HepG2 (cell line): ENCODE results near the gene LPO. TPM values are rescaled to one million over a fixed set of nuclear protein-coding genes. Genes with fewer than 3 reads are reported as not detected.

Experiments
- ATAC-seq: fragments of 200-7000 bp; cut with Tn5 transposase; 3 replicates; pipeline ENCODE4 v1.9.1; 2020; ENCODE audit warnings: mild to moderate bottlenecking, moderate library complexity
- BruUV-seq: library from RNA; stranded (reverse); fragments of 400-500 nt; replicated peaks from 2 replicates; lab custom pipeline; 2021; lab: Mats Ljungman, UMichigan
- CTCF ChIA-PET: fragments of 300-600 bp; formaldehyde crosslinking; extraction: SDS; loops from one replicate; lab custom pipeline; 2021; ENCODE audit warnings: low total read pairs, inconsistent platforms, low intra/inter-chr PET ratio; lab: Yijun Ruan, JAX
- POLR2A ChIA-PET: fragments of 350-600 bp; sonication (Branson Sonifier 250); formaldehyde crosslinking; loops from one replicate; lab custom pipeline; 2020; ENCODE audit warnings: antibody characterized with exemption, inconsistent platforms; lab: Yijun Ruan, JAX
- DNase-seq: peaks from one replicate; pipeline ENCODE4 v3.0.0-alpha.2; 2015; ENCODE audit warnings: low spot score
- FAIRE-seq: peaks from 3 replicates; lab custom pipeline; 2011; peaks lifted over from hg19 to GRCh38; lab: Jason Lieb, UNC
- H2AFZ ChIP-seq: one replicate; pipeline ENCODE4 v1.6.1; 2011; ENCODE audit warnings: low read length, inconsistent platforms
- H3K27ac ChIP-seq: fragments of 300-600 bp; 3 replicates; pipeline ENCODE4 v1.8.0; 2011; ENCODE audit warnings: mixed run types, mild to moderate bottlenecking, mixed read lengths, low read length, inconsistent platforms; ENCODE audit not compliant: insufficient read depth; ENCODE audit errors: extremely low read length
- H3K27me3 ChIP-seq, 2 experiments: fragments of 200-600 bp in 1 of 2; 2 replicates in 1 of 2; 3 replicates in 1 of 2; pipeline versions ENCODE4 v1.6.0 to v1.8.0; 2011; ENCODE audit warnings: low read length in 2 of 2, mild to moderate bottlenecking in 2 of 2, moderate library complexity in 2 of 2, inconsistent platforms in 1 of 2; ENCODE audit not compliant: insufficient read depth in 2 of 2, control insufficient read depth in 1 of 2
- H3K36me3 ChIP-seq, 2 experiments: fragments of 200-600 bp in 1 of 2; replicated peaks in 1 of 2; 2 replicates in 1 of 2; 3 replicates in 1 of 2; pipeline versions ENCODE4 v1.5.1 to v1.8.0; 2011; ENCODE audit warnings: low read length in 2 of 2, inconsistent platforms in 1 of 2; ENCODE audit not compliant: insufficient read depth in 2 of 2, control insufficient read depth in 1 of 2
- H3K4me1 ChIP-seq: 2 replicates; pipeline ENCODE4 v1.5.1; 2012; ENCODE audit warnings: low read length, inconsistent platforms; ENCODE audit not compliant: insufficient read depth
- H3K4me2 ChIP-seq: 2 replicates; pipeline ENCODE4 v1.6.0; 2011; ENCODE audit warnings: low read depth, low read length, inconsistent platforms
- H3K4me3 ChIP-seq, 3 experiments: fragments of 200-600 bp in 1 of 3; sonication (generic), shearing (Covaris generic) in 1 of 3; replicated peaks in 1 of 3; 2 replicates each; pipeline ENCODE4 v1.5.1; 2011 to 2016; ENCODE audit warnings: low read length in 3 of 3, inconsistent platforms in 2 of 3, low read depth in 2 of 3, mild to moderate bottlenecking in 2 of 3, control low read depth in 1 of 3, mixed read lengths in 1 of 3; ENCODE audit not compliant: insufficient read depth in 1 of 3
- H3K79me2 ChIP-seq: one replicate; pipeline ENCODE4 v1.6.1; 2011; ENCODE audit warnings: low read length, inconsistent platforms; ENCODE audit not compliant: insufficient read depth
- H3K9ac ChIP-seq: 2 replicates; pipeline ENCODE4 v1.6.0; 2011; ENCODE audit warnings: mild to moderate bottlenecking, low read depth, low read length, inconsistent platforms; ENCODE audit not compliant: insufficient read depth
- H3K9me3 ChIP-seq: 2 replicates; pipeline ENCODE4 v1.5.1; 2012; ENCODE audit warnings: mild to moderate bottlenecking, low read length
- H4K20me1 ChIP-seq: 2 replicates; pipeline ENCODE4 v1.6.0; 2011; ENCODE audit warnings: inconsistent platforms, mild to moderate bottlenecking, low read length, moderate library complexity; ENCODE audit not compliant: insufficient read depth
- AGO2 ChIP-seq: fragments of 200-400 bp; formaldehyde crosslinking; optimal IDR thresholded peaks from 2 replicates; pipeline ENCODE3; 2017; ENCODE audit warnings: mild to moderate bottlenecking, low read depth, low read length, moderate library complexity
- HNRNPK ChIP-seq: fragments of 200-400 bp; formaldehyde crosslinking; IDR thresholded peaks from 2 replicates; pipeline ENCODE4 v1.6.1; 2018; ENCODE audit warnings: low read length, low read depth, moderate library complexity, mild to moderate bottlenecking; ENCODE audit not compliant: poor library complexity, severe bottlenecking
- KDM1A ChIP-seq: IDR thresholded peaks from 2 replicates; pipeline ENCODE4 v1.6.1; 2016; ENCODE audit warnings: missing compliant biosample characterization
- TMF1 ChIP-seq: sonication (generic); formaldehyde crosslinking; IDR thresholded peaks from 2 replicates; pipeline ENCODE4 v1.8.1; 2022; ENCODE audit warnings: low read depth, missing genetic modification reagents
- ZNF124 ChIP-seq: sonication (generic); formaldehyde crosslinking; IDR thresholded peaks from 2 replicates; pipeline ENCODE4 v1.4.0; 2020; ENCODE audit warnings: missing genetic modification reagents
- ZNF446 ChIP-seq: sonication (generic); formaldehyde crosslinking; IDR thresholded peaks from 2 replicates; pipeline ENCODE4 v1.5.0; 2020; ENCODE audit warnings: mild to moderate bottlenecking, missing genetic modification reagents
- ZSCAN21 ChIP-seq: sonication (generic); formaldehyde crosslinking; IDR thresholded peaks from 2 replicates; pipeline ENCODE4 v1.8.0; 2022; ENCODE audit warnings: mild to moderate bottlenecking, missing genetic modification reagents, moderate library complexity, borderline replicate concordance
- WGBS: methylation state at CpG from one replicate; pipeline ENCODE4 v1.1.6; 2017; ENCODE audit warnings: low lambda C conversion rate; 5-methylcytosine and 5-hydroxymethylcytosine counted together
- in situ Hi-C: cut with HindIII; loops from 2 replicates; pipeline ENCODE4 v1.10.0; 2017; ENCODE audit warnings: low pct_unique_long_range_greater_than_20kb; ENCODE audit not compliant: extremely low pct_ligation_motif_present
- intact Hi-C: fragments of 100-400 bp; cut with micrococcal nuclease; formaldehyde crosslinking; loops from one replicate; pipeline ENCODE4 v1.10.0; 2022; ENCODE audit not compliant: unreplicated experiment
- polyA plus RNA-seq, 8 experiments: library from polyadenylated mRNA; depleted of rRNA in 3 of 8; stranded (reverse) in 7 of 8; unstranded in 1 of 8; fragments of >200 nt; fragmentation: Illumina TruSeq in 4 of 8; extraction: Trizol in 4 of 8; gene quantifications; 2 replicates each; pipeline versions ENCODE4 v1.2.1 to v1.2.3, GENCODE V29; 2011 to 2016; ENCODE audit warnings: low read depth in 4 of 8, missing spikeins in 1 of 8, mixed read lengths in 1 of 8; ENCODE audit not compliant: insufficient read depth in 1 of 8
- total RNA-seq, 5 experiments: library from RNA; depleted of rRNA; stranded (reverse); fragments of >200 nt; fragmentation: Illumina TruSeq; extraction: Trizol; gene quantifications; 2 replicates each; pipeline ENCODE4 v1.2.3, GENCODE V29; 2016; ENCODE audit warnings: low read depth in 1 of 5
- TF ChIP-seq, protein P1 (sequence below): sonication (generic); formaldehyde crosslinking; IDR thresholded peaks from 2 replicates; pipeline ENCODE4; 2020; ENCODE audit warnings: missing genetic modification reagents, mild to moderate bottlenecking, borderline replicate concordance
- TF ChIP-seq, protein P2 (sequence below): sonication (generic); formaldehyde crosslinking; IDR thresholded peaks from 2 replicates; pipeline ENCODE4 v1.8.1; 2023; ENCODE audit warnings: mild to moderate bottlenecking, missing genetic modification reagents
- TF ChIP-seq, protein P3 (sequence below): sonication (generic); formaldehyde crosslinking; IDR thresholded peaks from 2 replicates; pipeline ENCODE4 v1.4.0; 2020; ENCODE audit warnings: missing genetic modification reagents

Gene LPO
- total and polyA plus RNA-seq, 2 of the 13 experiments (the other 11 are each of a cell fraction or from before 2014, with no cell fraction given), result not detected

DNA sequence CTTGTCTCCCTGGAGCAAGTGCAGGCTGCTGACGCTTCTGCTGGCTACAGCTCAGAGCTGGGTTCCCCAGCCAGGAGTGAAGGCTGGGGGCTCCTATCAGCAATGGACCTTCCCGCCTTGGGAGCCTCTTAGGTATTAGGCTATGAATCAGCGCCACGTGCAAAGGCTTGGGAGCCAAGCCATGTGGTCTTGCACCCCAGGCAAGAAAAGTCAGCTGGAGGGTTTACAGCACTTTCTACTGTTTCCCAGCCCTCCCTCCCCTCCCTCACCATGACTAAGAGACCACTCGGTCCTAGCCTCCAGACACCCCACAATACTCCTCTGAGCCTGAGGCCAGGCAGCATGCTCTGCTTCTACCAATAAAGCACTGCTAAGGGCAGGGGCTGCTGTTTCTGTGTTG, 33.6 kb upstream of the LPO start (continued):
- TF ChIP-seq HNRNPK, result no peak
- TF ChIP-seq, protein P1, sequence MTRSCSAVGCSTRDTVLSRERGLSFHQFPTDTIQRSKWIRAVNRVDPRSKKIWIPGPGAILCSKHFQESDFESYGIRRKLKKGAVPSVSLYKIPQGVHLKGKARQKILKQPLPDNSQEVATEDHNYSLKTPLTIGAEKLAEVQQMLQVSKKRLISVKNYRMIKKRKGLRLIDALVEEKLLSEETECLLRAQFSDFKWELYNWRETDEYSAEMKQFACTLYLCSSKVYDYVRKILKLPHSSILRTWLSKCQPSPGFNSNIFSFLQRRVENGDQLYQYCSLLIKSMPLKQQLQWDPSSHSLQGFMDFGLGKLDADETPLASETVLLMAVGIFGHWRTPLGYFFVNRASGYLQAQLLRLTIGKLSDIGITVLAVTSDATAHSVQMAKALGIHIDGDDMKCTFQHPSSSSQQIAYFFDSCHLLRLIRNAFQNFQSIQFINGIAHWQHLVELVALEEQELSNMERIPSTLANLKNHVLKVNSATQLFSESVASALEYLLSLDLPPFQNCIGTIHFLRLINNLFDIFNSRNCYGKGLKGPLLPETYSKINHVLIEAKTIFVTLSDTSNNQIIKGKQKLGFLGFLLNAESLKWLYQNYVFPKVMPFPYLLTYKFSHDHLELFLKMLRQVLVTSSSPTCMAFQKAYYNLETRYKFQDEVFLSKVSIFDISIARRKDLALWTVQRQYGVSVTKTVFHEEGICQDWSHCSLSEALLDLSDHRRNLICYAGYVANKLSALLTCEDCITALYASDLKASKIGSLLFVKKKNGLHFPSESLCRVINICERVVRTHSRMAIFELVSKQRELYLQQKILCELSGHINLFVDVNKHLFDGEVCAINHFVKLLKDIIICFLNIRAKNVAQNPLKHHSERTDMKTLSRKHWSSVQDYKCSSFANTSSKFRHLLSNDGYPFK (CRISPR knock-in tag), result no peak
- TF ChIP-seq, protein P2, sequence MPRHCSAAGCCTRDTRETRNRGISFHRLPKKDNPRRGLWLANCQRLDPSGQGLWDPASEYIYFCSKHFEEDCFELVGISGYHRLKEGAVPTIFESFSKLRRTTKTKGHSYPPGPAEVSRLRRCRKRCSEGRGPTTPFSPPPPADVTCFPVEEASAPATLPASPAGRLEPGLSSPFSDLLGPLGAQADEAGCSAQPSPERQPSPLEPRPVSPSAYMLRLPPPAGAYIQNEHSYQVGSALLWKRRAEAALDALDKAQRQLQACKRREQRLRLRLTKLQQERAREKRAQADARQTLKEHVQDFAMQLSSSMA (CRISPR knock-in tag), result no peak
- no peak for TF ChIP-seq ZNF446 (CRISPR knock-in tag)

DNA sequence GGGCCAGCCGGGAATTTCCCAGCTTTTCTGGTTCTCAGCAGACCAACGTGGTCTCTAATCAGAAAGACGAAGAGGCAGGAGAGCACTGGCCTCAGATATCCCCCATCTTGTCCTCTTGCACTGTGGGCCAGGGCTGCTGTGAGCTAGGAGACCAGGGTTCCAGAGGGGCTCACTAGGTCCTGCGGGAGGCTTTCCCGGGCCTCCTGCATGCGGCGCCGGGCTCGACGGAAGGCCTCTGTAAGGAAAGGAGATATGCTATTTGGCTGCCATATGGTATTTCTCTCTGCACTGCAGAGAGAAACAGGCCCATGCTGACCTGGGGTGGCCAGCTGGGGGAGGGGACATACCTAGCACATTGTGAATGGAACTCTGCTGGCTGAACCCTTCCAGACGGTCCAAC, 32.4 kb upstream of the LPO start:
- BruUV-seq, result no TSS peak
- Histone ChIP-seq H3K4me3 (no peak overlapping the region), H3K79me2 (no peaks in the 10 kb centered on the region), H4K20me1 (no peaks in the 10 kb centered on the region), H3K27me3 (no peaks in the 10 kb centered on the region), H3K9me3 (no peaks in the 10 kb centered on the region), H2AFZ (no peak overlapping the region), H3K4me1 (peaks cover 10% of the 10 kb centered on the region; the same call in 1 of the 2 replicates), H3K4me2 (no peak overlapping the region), H3K27ac (no peak overlapping the region), H3K36me3 (peaks cover 10 to 31% of the 10 kb centered on the region in 2 experiments), H3K9ac (no peak overlapping the region)
- intact Hi-C loops, result no loop called here
- POLR2A ChIA-PET, result no interaction called here
- ATAC-seq (no peak), DNase-seq (no peak), FAIRE-seq (no peak)
- in situ Hi-C loops, result no loop called here
- CTCF ChIA-PET, result no interaction called here
- 97% methylated on average over 5 of the region's 11 CpGs for WGBS
- TF ChIP-seq ZNF124 (CRISPR knock-in tag), result no peak
- no peak for TF ChIP-seq AGO2
- no peak for TF ChIP-seq ZSCAN21 (CRISPR knock-in tag)
- TF ChIP-seq, protein P3, sequence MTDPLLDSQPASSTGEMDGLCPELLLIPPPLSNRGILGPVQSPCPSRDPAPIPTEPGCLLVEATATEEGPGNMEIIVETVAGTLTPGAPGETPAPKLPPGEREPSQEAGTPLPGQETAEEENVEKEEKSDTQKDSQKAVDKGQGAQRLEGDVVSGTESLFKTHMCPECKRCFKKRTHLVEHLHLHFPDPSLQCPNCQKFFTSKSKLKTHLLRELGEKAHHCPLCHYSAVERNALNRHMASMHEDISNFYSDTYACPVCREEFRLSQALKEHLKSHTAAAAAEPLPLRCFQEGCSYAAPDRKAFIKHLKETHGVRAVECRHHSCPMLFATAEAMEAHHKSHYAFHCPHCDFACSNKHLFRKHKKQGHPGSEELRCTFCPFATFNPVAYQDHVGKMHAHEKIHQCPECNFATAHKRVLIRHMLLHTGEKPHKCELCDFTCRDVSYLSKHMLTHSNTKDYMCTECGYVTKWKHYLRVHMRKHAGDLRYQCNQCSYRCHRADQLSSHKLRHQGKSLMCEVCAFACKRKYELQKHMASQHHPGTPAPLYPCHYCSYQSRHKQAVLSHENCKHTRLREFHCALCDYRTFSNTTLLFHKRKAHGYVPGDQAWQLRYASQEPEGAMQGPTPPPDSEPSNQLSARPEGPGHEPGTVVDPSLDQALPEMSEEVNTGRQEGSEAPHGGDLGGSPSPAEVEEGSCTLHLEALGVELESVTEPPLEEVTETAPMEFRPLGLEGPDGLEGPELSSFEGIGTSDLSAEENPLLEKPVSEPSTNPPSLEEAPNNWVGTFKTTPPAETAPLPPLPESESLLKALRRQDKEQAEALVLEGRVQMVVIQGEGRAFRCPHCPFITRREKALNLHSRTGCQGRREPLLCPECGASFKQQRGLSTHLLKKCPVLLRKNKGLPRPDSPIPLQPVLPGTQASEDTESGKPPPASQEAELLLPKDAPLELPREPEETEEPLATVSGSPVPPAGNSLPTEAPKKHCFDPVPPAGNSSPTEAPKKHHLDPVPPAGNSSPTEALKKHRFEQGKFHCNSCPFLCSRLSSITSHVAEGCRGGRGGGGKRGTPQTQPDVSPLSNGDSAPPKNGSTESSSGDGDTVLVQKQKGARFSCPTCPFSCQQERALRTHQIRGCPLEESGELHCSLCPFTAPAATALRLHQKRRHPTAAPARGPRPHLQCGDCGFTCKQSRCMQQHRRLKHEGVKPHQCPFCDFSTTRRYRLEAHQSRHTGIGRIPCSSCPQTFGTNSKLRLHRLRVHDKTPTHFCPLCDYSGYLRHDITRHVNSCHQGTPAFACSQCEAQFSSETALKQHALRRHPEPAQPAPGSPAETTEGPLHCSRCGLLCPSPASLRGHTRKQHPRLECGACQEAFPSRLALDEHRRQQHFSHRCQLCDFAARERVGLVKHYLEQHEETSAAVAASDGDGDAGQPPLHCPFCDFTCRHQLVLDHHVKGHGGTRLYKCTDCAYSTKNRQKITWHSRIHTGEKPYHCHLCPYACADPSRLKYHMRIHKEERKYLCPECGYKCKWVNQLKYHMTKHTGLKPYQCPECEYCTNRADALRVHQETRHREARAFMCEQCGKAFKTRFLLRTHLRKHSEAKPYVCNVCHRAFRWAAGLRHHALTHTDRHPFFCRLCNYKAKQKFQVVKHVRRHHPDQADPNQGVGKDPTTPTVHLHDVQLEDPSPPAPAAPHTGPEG, result no peak
- no peak for TF ChIP-seq TMF1
- no peak for TF ChIP-seq KDM1A (CRISPR knock-in tag)
